IMR-90 (cell line): ENCODE results near the gene ZP3. TPM values are rescaled to one million over a fixed set of nuclear protein-coding genes. Genes with fewer than 3 reads are reported as not detected.

ENCODE experiments used
- ATAC-seq: fragments of 200-7000 bp; cut with Tn5 transposase; 2 replicates; pipeline ENCODE4 v1.9.1; 2020; ENCODE audit warnings: low read depth, mild to moderate bottlenecking, moderate library complexity
- BruUV-seq: library from RNA; stranded (reverse); fragments of 400-500 nt; replicated peaks from 2 replicates; lab custom pipeline; 2021; lab: Mats Ljungman, UMichigan
- CTCF ChIA-PET: fragments of 300-600 bp; formaldehyde crosslinking; extraction: SDS; loops from one replicate; lab custom pipeline; 2021; ENCODE audit warnings: antibody characterized with exemption; lab: Yijun Ruan, JAX
- POLR2A ChIA-PET: fragments of 300-600 bp; sonication (Branson Sonifier 250); formaldehyde crosslinking; loops from one replicate; lab custom pipeline; 2022; ENCODE audit warnings: antibody characterized with exemption; ENCODE audit not compliant: unreplicated experiment; lab: Charles Lee
- DNase-seq: peaks from one replicate; pipeline ENCODE4 v3.0.0; 2013
- H2AFZ ChIP-seq: replicated peaks from 2 replicates; pipeline ENCODE3; 2013; ENCODE audit warnings: low read length, mild to moderate bottlenecking; ENCODE audit not compliant: poor library complexity
- H2AK5ac ChIP-seq: 2 replicates; pipeline ENCODE4 v1.6.1; 2013; ENCODE audit warnings: low read depth, low read length, inconsistent platforms
- H2AK9ac ChIP-seq: replicated peaks from 2 replicates; pipeline ENCODE3; 2013; ENCODE audit warnings: mild to moderate bottlenecking, low read depth, low read length, moderate library complexity; ENCODE audit not compliant: poor library complexity
- H2BK120ac ChIP-seq: 2 replicates; pipeline ENCODE4 v1.6.1; 2013; ENCODE audit warnings: low read depth, low read length, inconsistent platforms
- H2BK15ac ChIP-seq: 3 replicates; pipeline ENCODE4 v1.6.1; 2013; ENCODE audit warnings: low read depth, low read length, inconsistent platforms
- H2BK20ac ChIP-seq: 2 replicates; pipeline ENCODE4 v1.6.1; 2013; ENCODE audit warnings: low read depth, mild to moderate bottlenecking, inconsistent platforms, low read length, moderate library complexity
- H2BK5ac ChIP-seq: 2 replicates; pipeline ENCODE4 v1.6.1; 2013; ENCODE audit warnings: mild to moderate bottlenecking, low read depth, low read length, inconsistent platforms; ENCODE audit not compliant: poor library complexity, severe bottlenecking
- H3K14ac ChIP-seq: replicated peaks from 2 replicates; pipeline ENCODE4 v1.6.1; 2013; ENCODE audit warnings: low read depth, low read length, inconsistent platforms
- H3K18ac ChIP-seq: 2 replicates; pipeline ENCODE4 v1.6.1; 2013; ENCODE audit warnings: low read depth, low read length, control low read depth
- H3K23ac ChIP-seq: 2 replicates; pipeline ENCODE4 v1.6.1; 2013; ENCODE audit warnings: low read depth, low read length, inconsistent platforms
- H3K27ac ChIP-seq: 2 replicates; pipeline ENCODE4 v1.5.1; 2013; ENCODE audit warnings: mild to moderate bottlenecking, control low read depth, low read length; ENCODE audit not compliant: insufficient read depth
- H3K27me3 ChIP-seq: 2 replicates; pipeline ENCODE4 v1.6.1; 2013; ENCODE audit warnings: low read length; ENCODE audit not compliant: control insufficient read depth, insufficient read depth
- H3K36me3 ChIP-seq: 2 replicates; pipeline ENCODE4 v1.6.1; 2013; ENCODE audit warnings: low read length, mixed read lengths; ENCODE audit not compliant: control insufficient read depth, insufficient read depth
- H3K4ac ChIP-seq: 2 replicates; pipeline ENCODE4 v1.6.1; 2013; ENCODE audit warnings: low read depth, low read length, inconsistent platforms
- H3K4me1 ChIP-seq: 2 replicates; pipeline ENCODE4 v1.6.1; 2013; ENCODE audit warnings: low read length, mixed read lengths; ENCODE audit not compliant: control insufficient read depth, insufficient read depth
- H3K4me2 ChIP-seq: 2 replicates; pipeline ENCODE4 v1.6.1; 2013; ENCODE audit warnings: low read depth, mild to moderate bottlenecking, control low read depth, low read length, moderate library complexity
- H3K4me3 ChIP-seq: 2 replicates; pipeline ENCODE4 v1.5.1; 2013; ENCODE audit warnings: low read depth, mild to moderate bottlenecking, control low read depth, low read length, moderate library complexity; ENCODE audit not compliant: insufficient read depth
- H3K56ac ChIP-seq: 2 replicates; pipeline ENCODE4 v1.6.1; 2013; ENCODE audit warnings: low read length, inconsistent platforms; ENCODE audit not compliant: insufficient read depth; ENCODE audit errors: extremely low read depth
- H3K79me1 ChIP-seq, 2 experiments: 2 replicates each; pipeline ENCODE4 v1.6.1; 2013; ENCODE audit warnings: low read length in 2 of 2, inconsistent platforms in 1 of 2, low read depth in 1 of 2
- H3K9ac ChIP-seq: 2 replicates; pipeline ENCODE4 v1.6.1; 2013; ENCODE audit warnings: low read depth, low read length, control low read depth
- H3K9me1 ChIP-seq: 2 replicates; pipeline ENCODE4 v1.6.1; 2013; ENCODE audit warnings: low read length, inconsistent platforms; ENCODE audit not compliant: insufficient read depth
- H3K9me3 ChIP-seq: 2 replicates; pipeline ENCODE4 v1.6.1; 2013; ENCODE audit warnings: low read length; ENCODE audit not compliant: control insufficient read depth, insufficient read depth
- H4K20me1 ChIP-seq: 2 replicates; pipeline ENCODE4 v1.6.1; 2013; ENCODE audit warnings: low read length, inconsistent platforms; ENCODE audit not compliant: insufficient read depth
- H4K5ac ChIP-seq: 2 replicates; pipeline ENCODE4 v1.6.1; 2013; ENCODE audit warnings: mild to moderate bottlenecking, low read depth, low read length, control low read depth
- H4K8ac ChIP-seq, 2 experiments: 2 replicates each; pipeline ENCODE4 v1.6.1; 2013; ENCODE audit warnings: low read depth in 2 of 2, low read length in 2 of 2, control low read depth in 1 of 2, inconsistent platforms in 1 of 2
- H4K91ac ChIP-seq: 2 replicates; pipeline ENCODE4 v1.6.1; 2013; ENCODE audit warnings: low read depth, low read length, inconsistent platforms; ENCODE audit not compliant: insufficient read depth
- BHLHE40 ChIP-seq: fragments of 150-350 bp; IDR thresholded peaks from 2 replicates; pipeline ENCODE4 v1.6.1; 2016; ENCODE audit warnings: mild to moderate bottlenecking, low read depth, low read length
- CEBPB ChIP-seq: IDR thresholded peaks from 2 replicates; pipeline ENCODE4 v1.6.1; 2012; ENCODE audit warnings: low read depth, low read length, improper control_type of control experiment
- CHD1 ChIP-seq: IDR thresholded peaks from 2 replicates; pipeline ENCODE4 v1.6.1; 2012; ENCODE audit warnings: low read depth, low read length, improper control_type of control experiment
- CTCF ChIP-seq: conservative IDR thresholded peaks from 2 replicates; pipeline ENCODE4 v1.5.1; 2012; ENCODE audit warnings: mild to moderate bottlenecking, low read depth, low read length, improper control_type of control experiment
- ELK1 ChIP-seq: fragments of 150-350 bp; IDR thresholded peaks from 2 replicates; pipeline ENCODE4 v1.6.1; 2016; ENCODE audit warnings: low read depth, mild to moderate bottlenecking, low read length, moderate library complexity, borderline replicate concordance
- FOS ChIP-seq: fragments of 150-350 bp; IDR thresholded peaks from 2 replicates; pipeline ENCODE4 v1.6.1; 2016; ENCODE audit warnings: low read depth, low read length
- MAFK ChIP-seq: IDR thresholded peaks from 2 replicates; pipeline ENCODE4 v1.6.1; 2012; ENCODE audit warnings: low read depth, low read length, improper control_type of control experiment
- MAZ ChIP-seq: IDR thresholded peaks from 2 replicates; pipeline ENCODE4 v1.6.1; 2012; ENCODE audit warnings: low read depth, mild to moderate bottlenecking, low read length, improper control_type of control experiment, moderate library complexity, borderline replicate concordance
- MXI1 ChIP-seq: IDR thresholded peaks from 2 replicates; pipeline ENCODE4 v1.6.1; 2012; ENCODE audit warnings: low read depth, mild to moderate bottlenecking, low read length, moderate library complexity, borderline replicate concordance
- NFE2L2 ChIP-seq: fragments of 150-350 bp; IDR thresholded peaks from 2 replicates; pipeline ENCODE4 v1.6.1; 2016; ENCODE audit warnings: low read depth, mild to moderate bottlenecking, low read length
- POLR2A ChIP-seq: IDR thresholded peaks from 2 replicates; pipeline ENCODE4 v1.6.1; 2012; ENCODE audit warnings: mild to moderate bottlenecking, low read depth, low read length
- RAD21 ChIP-seq: IDR thresholded peaks from 2 replicates; pipeline ENCODE4 v1.6.1; 2012; ENCODE audit warnings: low read length, improper control_type of control experiment
- RCOR1 ChIP-seq: IDR thresholded peaks from 2 replicates; pipeline ENCODE4 v1.6.1; 2012; ENCODE audit warnings: mild to moderate bottlenecking, low read length, improper control_type of control experiment; ENCODE audit not compliant: insufficient replicate concordance
- RFX5 ChIP-seq: IDR thresholded peaks from 2 replicates; pipeline ENCODE4 v1.8.0; 2012; ENCODE audit warnings: low read depth, mild to moderate bottlenecking, low read length, moderate library complexity
- SMC3 ChIP-seq: fragments of 150-350 bp; IDR thresholded peaks from 2 replicates; pipeline ENCODE4 v1.6.1; 2016; ENCODE audit warnings: low read depth, mild to moderate bottlenecking, antibody characterized with exemption, low read length, moderate library complexity
- USF2 ChIP-seq: fragments of 150-350 bp; IDR thresholded peaks from 2 replicates; pipeline ENCODE4 v1.6.1; 2017; ENCODE audit warnings: mild to moderate bottlenecking, antibody characterized with exemption, low read length, low read depth
- WGBS, 2 experiments: methylation state at CpG; one replicate each; pipeline versions ENCODE4 v1.1.5 to v1.1.7; 2013; ENCODE audit warnings: missing lambda C conversion rate in 2 of 2; ENCODE audit not compliant: insufficient read length in 1 of 2; ENCODE audit errors: extremely low coverage in 2 of 2; 5-methylcytosine and 5-hydroxymethylcytosine counted together
- dilution Hi-C: fragments of 300-500 bp; cut with HindIII; formaldehyde crosslinking; loops from one replicate; pipeline ENCODE4 v1.14.3; 2018; ENCODE audit warnings: low sequenced_read_pairs; ENCODE audit not compliant: unreplicated experiment
- in situ Hi-C: fragments of 300-500 bp; cut with MboI; formaldehyde crosslinking; loops from 3 replicates; pipeline ENCODE4 v1.14.3; 2019; ENCODE audit warnings: low sequenced_read_pairs, inconsistent platforms, mixed read lengths
- intact Hi-C: fragments of 100-400 bp; cut with micrococcal nuclease; formaldehyde crosslinking; loops from 2 replicates; pipeline ENCODE4 v1.10.0; 2022
- polyA plus RNA-seq, 3 experiments: library from polyadenylated mRNA; depleted of rRNA; stranded (reverse); fragments of >200 nt; gene quantifications; 2 replicates each; pipeline ENCODE4 v1.2.3, GENCODE V29; 2012; ENCODE audit warnings: low replicate concordance in 1 of 3
- total RNA-seq: library from RNA; depleted of rRNA; stranded (reverse); fragments of >200 nt; gene quantifications from 2 replicates; pipeline ENCODE4 v1.2.3, GENCODE V29; 2012

The ZP3 gene
- total and polyA plus RNA-seq, 2 of the 4 experiments (the other 2 are of a cell fraction): 0.54 to 0.67 TPM

GRCh38 chr7:76407718-76408117, 17.0 kb upstream of the ZP3 start:
- BruUV-seq: no TSS peak
- CTCF ChIA-PET: no interaction called here

More at GRCh38 chr7:76407718-76408117, 17.0 kb upstream of the ZP3 start:
- TF ChIP-seq ELK1 (no peak), RFX5 (no peak), MAFK (no peak), CEBPB (no peak), FOS (no peak), POLR2A (no peak), RCOR1 (no peak), CTCF (no peak), BHLHE40 (no peak), CHD1 (no peak), SMC3 (no peak), RAD21 (no peak), MXI1 (no peak), NFE2L2 (no peak), MAZ (no peak), USF2 (no peak)
- H2AK5ac ChIP-seq: no peak overlapping the region
- no peak overlapping the region for H3K27ac ChIP-seq
- no peaks in the 10 kb centered on the region for H3K9me3 ChIP-seq
- no peak overlapping the region for H2AK9ac ChIP-seq
- H3K4me2 ChIP-seq: no peak overlapping the region
- H3K56ac ChIP-seq: no peak overlapping the region
- no peak overlapping the region for H2BK20ac ChIP-seq
- ATAC-seq: no peak
- no peaks in the 10 kb centered on the region for H3K36me3 ChIP-seq
- H4K20me1 ChIP-seq: no peaks in the 10 kb centered on the region
- POLR2A ChIA-PET: interaction anchor here (0.5 kb wide), 1 partner anchor 15 kb away, joined by 3 read pairs; no protein-coding TSS in a partner anchor
- H2AFZ ChIP-seq: no peak overlapping the region
- no peaks in the 10 kb centered on the region for H3K4me1 ChIP-seq
- no peaks in the 10 kb centered on the region for H3K79me1 ChIP-seq
- H3K9me1 ChIP-seq: peaks cover 3% of the 10 kb centered on the region; the same call in 1 of the 2 replicates
- no peak overlapping the region for H2BK5ac ChIP-seq
- H3K4ac ChIP-seq: no peak overlapping the region
- DNase-seq: no peak
- 88% methylated on average over 1 of the region's 4 CpGs; no CpG with 5 or more reads in 1 of the 2 experiments for WGBS, 2 experiments
- no peak overlapping the region for H4K8ac ChIP-seq
- H3K9ac ChIP-seq: no peak overlapping the region
- intact Hi-C loops (no loop called here), dilution Hi-C loops (no loop called here), in situ Hi-C loops (no loop called here)
- no peak overlapping the region for H3K23ac ChIP-seq
- H2BK15ac ChIP-seq: no peak overlapping the region
- H3K4me3 ChIP-seq: no peak overlapping the region
- no peak overlapping the region for H4K5ac ChIP-seq
- H3K18ac ChIP-seq: no peak overlapping the region
- H4K91ac ChIP-seq: no peak overlapping the region
- H3K27me3 ChIP-seq: peaks cover 7% of the 10 kb centered on the region
- H2BK120ac ChIP-seq: no peak overlapping the region
- H3K14ac ChIP-seq: no peak overlapping the region; the same call in 1 of the 2 replicates
